Karpas-422 (cell line): ENCODE measurements around the gene CD27. TPM values are rescaled to one million over a fixed set of nuclear protein-coding genes. Genes with fewer than 3 reads are reported as not detected.
"Not testable (repeated sequence)": the region's sequence is repeated elsewhere in the genome, so short reads cannot be mapped to it uniquely, and the experiment has no call there.

ENCODE experiments used
- DNase-seq: peaks from one replicate; pipeline ENCODE4 v3.0.0-alpha.2; 2015
- H2AFZ ChIP-seq: fragments of 200-600 bp; sonication (generic); 2 replicates; pipeline ENCODE4 v1.6.1; 2014; ENCODE audit warnings: antibody characterized with exemption, low read length, mixed read lengths
- H3K27ac ChIP-seq: fragments of 200-600 bp; sonication (generic); 2 replicates; pipeline ENCODE4 v1.5.1; 2014; ENCODE audit warnings: mild to moderate bottlenecking, low read length, moderate library complexity
- H3K27me3 ChIP-seq: fragments of 200-600 bp; sonication (generic); 2 replicates; pipeline ENCODE4 v1.6.1; 2014; ENCODE audit warnings: low read length, mixed read lengths
- H3K36me3 ChIP-seq: fragments of 200-600 bp; sonication (generic); 2 replicates; pipeline ENCODE4 v1.6.1; 2014; ENCODE audit warnings: low read length, mixed read lengths; ENCODE audit not compliant: insufficient read depth
- H3K4me1 ChIP-seq: fragments of 200-600 bp; sonication (generic); 2 replicates; pipeline ENCODE4 v1.6.1; 2014; ENCODE audit warnings: mild to moderate bottlenecking, low read length, mixed read lengths
- H3K4me2 ChIP-seq: fragments of 200-600 bp; sonication (generic); 2 replicates; pipeline ENCODE4 v1.6.1; 2014; ENCODE audit warnings: low read length, low read depth, mild to moderate bottlenecking; ENCODE audit not compliant: poor library complexity, severe bottlenecking
- H3K4me3 ChIP-seq: fragments of 200-600 bp; sonication (generic); 2 replicates; pipeline ENCODE4 v1.5.1; 2014; ENCODE audit warnings: mild to moderate bottlenecking, antibody characterized with exemption, low read length, mixed read lengths
- H3K79me2 ChIP-seq: fragments of 200-600 bp; sonication (generic); 2 replicates; pipeline ENCODE4 v1.6.1; 2014; ENCODE audit warnings: mild to moderate bottlenecking, low read length, mixed read lengths
- H3K9ac ChIP-seq: fragments of 200-600 bp; sonication (generic); 2 replicates; pipeline ENCODE4 v1.6.0; 2014; ENCODE audit warnings: low read length
- H3K9me2 ChIP-seq: fragments of 200-600 bp; sonication (generic), shearing (Covaris generic); replicated peaks from 2 replicates; pipeline ENCODE4 v1.6.0; 2014; ENCODE audit warnings: mild to moderate bottlenecking, low read length, moderate library complexity; ENCODE audit not compliant: insufficient read depth
- H3K9me3 ChIP-seq: fragments of 300-700, 200-600 bp; sonication (generic); 2 replicates; pipeline ENCODE4 v1.6.1; 2014; ENCODE audit warnings: low read length, mixed read lengths
- H4K20me1 ChIP-seq: fragments of 200-600 bp; sonication (generic); 2 replicates; pipeline ENCODE4 v1.6.1; 2014; ENCODE audit warnings: mild to moderate bottlenecking, antibody characterized with exemption, low read length, low read depth; ENCODE audit not compliant: insufficient read depth
- total RNA-seq: library from RNA; depleted of rRNA; stranded (reverse); fragments of >200 nt; shearing (Covaris generic); gene quantifications from 2 replicates; pipeline ENCODE4 v1.2.3, GENCODE V29; 2014; ENCODE audit warnings: low replicate concordance; rRNA removed

Gene CD27
- total RNA-seq, 1 experiment from 2014 or later: 155 TPM

GRCh38 chr12:6493497-6494257 lies 48.9 kb downstream of the CD27 start, which contains the start of gene NCAPD2:
Gene NCAPD2, plus strand, starts transcription at chr12:6494102. Its CDS starts 997 bp downstream, at chr12:6495099.
- Histone ChIP-seq H3K9ac (peak within 1 kb of the TSS; percentile 94), H3K36me3 (peaks cover 33% of the 10 kb centered on the region), H3K4me3 (peak within 1 kb of the TSS; percentile 93), H3K79me2 (peaks cover 39% of the 10 kb centered on the region), H2AFZ (peak within 1 kb of the TSS; percentile 31; the same call in 1 of the 2 replicates), H3K27ac (peak within 1 kb of the TSS; percentile 98), H3K27me3 (no peaks in the 10 kb centered on the region), H4K20me1 (no peaks in the 10 kb centered on the region), H3K9me2 (no peaks in the 10 kb centered on the region), H3K4me1 (peaks cover 39% of the 10 kb centered on the region), H3K9me3 (no peaks in the 10 kb centered on the region), H3K4me2 (peak within 1 kb of the TSS; percentile 90)
- DNase-seq: peak; percentile 98

GRCh38 chr12:6494258-6494743 lies 49.5 kb downstream of the CD27 start:
- Histone ChIP-seq H3K9me3 (no peaks in the 10 kb centered on the region), H4K20me1 (no peaks in the 10 kb centered on the region), H3K9ac (peak overlapping the region; percentile 94), H3K4me2 (peak overlapping the region; percentile 90), H3K36me3 (peaks cover 39% of the 10 kb centered on the region), H3K4me1 (peaks cover 39% of the 10 kb centered on the region), H3K9me2 (no peaks in the 10 kb centered on the region), H3K4me3 (peak overlapping the region; percentile 93), H3K79me2 (peaks cover 39% of the 10 kb centered on the region), H3K27ac (peak overlapping the region; percentile 98), H2AFZ (no peak overlapping the region), H3K27me3 (no peaks in the 10 kb centered on the region)
- DNase-seq: peak; percentile 95

- Histone ChIP-seq H3K36me3 (peaks cover 39% of the 10 kb centered on the region), H3K4me1 (peaks cover 39% of the 10 kb centered on the region), H3K9ac (peak overlapping the region; percentile 94), H3K9me2 (no peaks in the 10 kb centered on the region), H3K27ac (peak overlapping the region; percentile 98), H3K9me3 (no peaks in the 10 kb centered on the region), H3K27me3 (no peaks in the 10 kb centered on the region), H3K4me2 (peak overlapping the region; percentile 90), H3K4me3 (peak overlapping the region; percentile 93), H4K20me1 (no peaks in the 10 kb centered on the region), H2AFZ (no peak overlapping the region), H3K79me2 (peaks cover 45% of the 10 kb centered on the region)
- peak; percentile 82 for DNase-seq
These were observed 50.2 kb downstream of the CD27 start for GRCh38 chr12:6494968-6495367.

- Histone ChIP-seq H3K27ac (peak overlapping the region; percentile 98; the same call in 1 of the 2 replicates), H3K36me3 (peaks cover 49% of the 10 kb centered on the region), H3K4me1 (peaks cover 33% of the 10 kb centered on the region), H3K79me2 (peaks cover 58% of the 10 kb centered on the region)
- H3K9me3 ChIP-seq, H2AFZ ChIP-seq, H3K4me2 ChIP-seq, H3K9ac ChIP-seq, H3K9me2 ChIP-seq, H4K20me1 ChIP-seq, DNase-seq, H3K4me3 ChIP-seq, H3K27me3 ChIP-seq: not testable (repeated sequence)
These were observed 52.5 kb downstream of the CD27 start for GRCh38 chr12:6497291-6497690.

GRCh38 chr12:6500466-6500865 lies 55.7 kb downstream of the CD27 start:
- peaks cover 13% of the 10 kb centered on the region for H3K4me1 ChIP-seq
- H4K20me1 ChIP-seq: no peaks in the 10 kb centered on the region
- no peaks in the 10 kb centered on the region for H3K9me3 ChIP-seq
- H3K9me2 ChIP-seq: no peaks in the 10 kb centered on the region
- H3K9ac ChIP-seq: 0 out of 2 replicates have a peak overlapping the region, but pooled peaks have one; percentile 24
- H2AFZ ChIP-seq: no peak overlapping the region
- peaks cover 65% of the 10 kb centered on the region for H3K79me2 ChIP-seq
- H3K27me3 ChIP-seq: no peaks in the 10 kb centered on the region
- no peak for DNase-seq
- peaks cover 55% of the 10 kb centered on the region for H3K36me3 ChIP-seq
- no peak overlapping the region; the same call in 1 of the 2 replicates for H3K27ac ChIP-seq
- no peak overlapping the region for H3K4me3 ChIP-seq
- H3K4me2 ChIP-seq: no peak overlapping the region

Other genes with a start within 250 kb of the CD27 start
- not detected in 2 replicates for gene CD9, start 244.6 kb upstream of the CD27 start, total RNA-seq
- gene PLEKHG6, start 134.3 kb upstream of the CD27 start, total RNA-seq: not detected in 2 replicates
- 0.72 TPM in 1 of 2 replicates, not detected in the other for gene TNFRSF1A, start 102.9 kb upstream of the CD27 start, total RNA-seq
- not detected in 2 replicates for gene SCNN1A, start 69.4 kb upstream of the CD27 start, total RNA-seq
- gene LTBR, start 60.8 kb upstream of the CD27 start, total RNA-seq: not detected in 2 replicates
- gene TAPBPL, start 7.1 kb downstream of the CD27 start, total RNA-seq: 6.1 and 11.2 TPM in 2 replicates
- gene VAMP1, start 25.7 kb downstream of the CD27 start, total RNA-seq: 528 and 555 TPM in 2 replicates
- 171 and 201 TPM in 2 replicates for gene MRPL51, start 48.3 kb downstream of the CD27 start, total RNA-seq
- 103 and 124 TPM in 2 replicates for gene NCAPD2, start 49.1 kb downstream of the CD27 start, total RNA-seq
- 13,828 and 17,952 TPM in 2 replicates for gene GAPDH, start 89.6 kb downstream of the CD27 start, total RNA-seq
- gene IFFO1, start 111.1 kb downstream of the CD27 start, total RNA-seq: 8.2 and 14.5 TPM in 2 replicates
- gene NOP2, start 123.3 kb downstream of the CD27 start, total RNA-seq: 66.2 and 85.7 TPM in 2 replicates
- gene CHD4, start 162.4 kb downstream of the CD27 start, total RNA-seq: 216 and 315 TPM in 2 replicates
- 10.3 and 14.6 TPM in 2 replicates for gene LPAR5, start 191.0 kb downstream of the CD27 start, total RNA-seq
- gene ACRBP, start 202.5 kb downstream of the CD27 start, total RNA-seq: 2.2 and 4.2 TPM in 2 replicates
- gene ING4, start 218.2 kb downstream of the CD27 start, total RNA-seq: 40.1 and 52.9 TPM in 2 replicates
- 35.5 and 39.2 TPM in 2 replicates for gene ZNF384, start 244.4 kb downstream of the CD27 start, total RNA-seq